Caco-2 (cell line): ENCODE measurements around the gene ZNF397. TPM values are rescaled to one million over a fixed set of nuclear protein-coding genes. Genes with fewer than 3 reads are reported as not detected.
"Not testable (repeated sequence)": the region's sequence is repeated elsewhere in the genome, so short reads cannot be mapped to it uniquely, and the experiment has no call there.

Experiments
- BruUV-seq: library from RNA; stranded (reverse); fragments of 400-500 nt; replicated peaks from 2 replicates; lab custom pipeline; 2021; lab: Mats Ljungman, UMichigan
- CTCF ChIA-PET: fragments of 300-600 bp; sonication (Branson Sonifier 250); formaldehyde crosslinking; loops from one replicate; lab custom pipeline; 2022; ENCODE audit warnings: antibody characterized with exemption; lab: Charles Lee
- POLR2A ChIA-PET: fragments of 300-600 bp; sonication (Branson Sonifier 250); formaldehyde crosslinking; loops from one replicate; lab custom pipeline; 2022; ENCODE audit warnings: antibody characterized with exemption; lab: Charles Lee
- DNase-seq, 2 experiments: peaks; one replicate each; pipeline versions ENCODE4 v3.0.0 to v3.0.0-alpha.2; 2020 to 2022
- H3K27me3 ChIP-seq: replicated peaks from 2 replicates; pipeline ENCODE4 v1.6.0; 2011; ENCODE audit warnings: low read length; ENCODE audit not compliant: control insufficient read depth, insufficient read depth
- H3K36me3 ChIP-seq: 2 replicates; pipeline ENCODE4 v1.5.1; 2011; ENCODE audit warnings: low read length; ENCODE audit not compliant: control insufficient read depth, insufficient read depth
- H3K4me1 ChIP-seq: fragments of 250-450 bp; sonication (Bioruptor Pico); 2 replicates; pipeline ENCODE4 v1.5.1; 2020; ENCODE audit warnings: mild to moderate bottlenecking
- H3K4me3 ChIP-seq: 2 replicates; pipeline ENCODE4 v1.5.1; 2011; ENCODE audit warnings: low read depth, mild to moderate bottlenecking, control low read depth, low read length
- H3K9me3 ChIP-seq: fragments of 250-450 bp; sonication (Bioruptor Pico); 2 replicates; pipeline ENCODE4 v1.5.1; 2020; ENCODE audit warnings: mild to moderate bottlenecking, moderate library complexity
- H3K27ac Mint-ChIP-seq: one replicate; pipeline ENCODE4 v1.8.0; 2022; ENCODE audit warnings: mixed read lengths; ENCODE audit not compliant: unreplicated experiment
- H3K27me3 Mint-ChIP-seq: one replicate; pipeline ENCODE4 v1.8.0; 2022; ENCODE audit warnings: mixed read lengths; ENCODE audit not compliant: insufficient read depth, unreplicated experiment
- H3K36me3 Mint-ChIP-seq: one replicate; pipeline ENCODE4 v1.8.0; 2022; ENCODE audit warnings: mild to moderate bottlenecking, mixed read lengths; ENCODE audit not compliant: insufficient read depth, unreplicated experiment
- H3K4me1 Mint-ChIP-seq: one replicate; pipeline ENCODE4 v1.8.0; 2022; ENCODE audit warnings: low read depth, mixed read lengths; ENCODE audit not compliant: unreplicated experiment
- H3K4me3 Mint-ChIP-seq: one replicate; pipeline ENCODE4 v1.8.0; 2022; ENCODE audit warnings: mild to moderate bottlenecking, moderate library complexity, mixed read lengths; ENCODE audit not compliant: unreplicated experiment
- H3K9me3 Mint-ChIP-seq: one replicate; pipeline ENCODE4 v1.8.0; 2022; ENCODE audit warnings: mixed read lengths; ENCODE audit not compliant: unreplicated experiment
- CTCF ChIP-seq, 2 experiments: fragments of 200-600 bp in 1 of 2; IDR thresholded peaks; 1 replicate in 1 of 2; 2 replicates in 1 of 2; pipeline versions ENCODE4 v1.5.1 to v1.8.0; 2011 to 2022; ENCODE audit warnings: antibody characterized with exemption in 1 of 2, control low read depth in 1 of 2, inconsistent platforms in 1 of 2, low read depth in 1 of 2, low read length in 1 of 2, mild to moderate bottlenecking in 1 of 2, moderate library complexity in 1 of 2; ENCODE audit not compliant: insufficient read depth in 1 of 2, severe bottlenecking in 1 of 2, unreplicated experiment in 1 of 2
- intact Hi-C: fragments of 100-400 bp; cut with micrococcal nuclease; formaldehyde crosslinking; loops from one replicate; pipeline ENCODE4 v1.10.0; 2022; ENCODE audit not compliant: unreplicated experiment
- total RNA-seq: library from RNA; stranded (reverse); gene quantifications from 2 replicates; pipeline ENCODE4 v1.2.3, GENCODE V29; 2022

The ZNF397 gene
- total RNA-seq, 1 experiment from 2014 or later: 4.9 TPM

- no peaks in the 10 kb centered on the region for H3K36me3 Mint-ChIP-seq
- POLR2A ChIA-PET: no interaction called here
- H3K36me3 ChIP-seq: no peaks in the 10 kb centered on the region
- H3K4me3 ChIP-seq: no peak overlapping the region
- H3K9me3 ChIP-seq: no peaks in the 10 kb centered on the region
- no peak for TF ChIP-seq CTCF (IDR thresholded peaks at IDR 0.05; ENCODE audit: insufficient read depth in 1 of 2, low read depth in 1 of 2, low read length in 1 of 2, severe bottlenecking in 1 of 2, unreplicated experiment in 1 of 2)
- no peak for DNase-seq
- H3K9me3 Mint-ChIP-seq: peaks cover 11% of the 10 kb centered on the region
- no peak overlapping the region for H3K27ac Mint-ChIP-seq
- no peaks in the 10 kb centered on the region for H3K27me3 ChIP-seq
- no TSS peak for BruUV-seq
- no peaks in the 10 kb centered on the region for H3K4me1 Mint-ChIP-seq
- CTCF ChIA-PET: no interaction called here
- no peaks in the 10 kb centered on the region for H3K4me1 ChIP-seq
- H3K27me3 Mint-ChIP-seq: no peaks in the 10 kb centered on the region
- intact Hi-C loops: no loop called here
- no peak overlapping the region for H3K4me3 Mint-ChIP-seq
Observed at GRCh38 chr18:35203067-35203466, 37.8 kb upstream of the ZNF397 start.

GRCh38 chr18:35205199-35205712 is 35.6 kb upstream of the ZNF397 start:
- intact Hi-C loops: no loop called here
- Mint-ChIP-seq H3K9me3 (peaks cover 11% of the 10 kb centered on the region), H3K27ac (no peak overlapping the region), H3K4me1 (no peaks in the 10 kb centered on the region), H3K4me3 (no peak overlapping the region), H3K36me3 (no peaks in the 10 kb centered on the region), H3K27me3 (no peaks in the 10 kb centered on the region)
- TF ChIP-seq CTCF (IDR thresholded peaks at IDR 0.05; ENCODE audit: insufficient read depth in 1 of 2, low read depth in 1 of 2, low read length in 1 of 2, severe bottlenecking in 1 of 2, unreplicated experiment in 1 of 2): no peak
- POLR2A ChIA-PET: no interaction called here
- Histone ChIP-seq H3K4me1 (no peaks in the 10 kb centered on the region), H3K4me3 (no peak overlapping the region), H3K9me3 (no peaks in the 10 kb centered on the region), H3K36me3 (no peaks in the 10 kb centered on the region), H3K27me3 (no peaks in the 10 kb centered on the region)
- no peak for DNase-seq
- CTCF ChIA-PET: no interaction called here
- BruUV-seq: no TSS peak

- H3K4me1 Mint-ChIP-seq, intact Hi-C loops, H3K36me3 Mint-ChIP-seq, H3K9me3 ChIP-seq, H3K4me3 Mint-ChIP-seq, H3K27me3 ChIP-seq, H3K36me3 ChIP-seq, H3K4me1 ChIP-seq, H3K27ac Mint-ChIP-seq, CTCF ChIA-PET, H3K27me3 Mint-ChIP-seq, BruUV-seq, POLR2A ChIA-PET, DNase-seq, H3K4me3 ChIP-seq: not testable (repeated sequence)
- peaks cover 11% of the 10 kb centered on the region for H3K9me3 Mint-ChIP-seq
Observed at GRCh38 chr18:35205746-35206458, 34.9 kb upstream of the ZNF397 start.
